Activated CD4-positive, alpha-beta T cell treated with anti-CD3 and anti-CD28 coated beads for 36 hours (primary cell): ENCODE measurements around the gene CCL18. TPM values are rescaled to one million over a fixed set of nuclear protein-coding genes. Genes with fewer than 3 reads are reported as not detected.
"Not testable (repeated sequence)": the region's sequence is repeated elsewhere in the genome, so short reads cannot be mapped to it uniquely, and the experiment has no call there.

ENCODE experiments used
- ATAC-seq: fragments of 200-7000 bp; cut with Tn5 transposase; one replicate; pipeline ENCODE4 v1.10.0; 2021; ENCODE audit warnings: mild to moderate bottlenecking, moderate library complexity
- CTCF ChIA-PET: fragments of 350-600 bp; sonication (Branson Sonifier 250); formaldehyde crosslinking; loops from one replicate; lab custom pipeline; 2021; ENCODE audit warnings: antibody characterized with exemption; lab: Charles Lee
- POLR2A ChIA-PET: fragments of 350-600 bp; sonication (Branson Sonifier 250); formaldehyde crosslinking; loops from one replicate; lab custom pipeline; 2021; ENCODE audit warnings: antibody characterized with exemption, inconsistent platforms; lab: Charles Lee
- DNase-seq: peaks from one replicate; pipeline ENCODE4 v3.0.0-alpha.2; 2020
- H3K27ac Mint-ChIP-seq: one replicate; pipeline ENCODE4 v1.8.0; 2021; ENCODE audit warnings: mixed read lengths
- H3K27me3 Mint-ChIP-seq: one replicate; pipeline ENCODE4 v1.8.0; 2021; ENCODE audit warnings: mixed read lengths
- H3K36me3 Mint-ChIP-seq: one replicate; pipeline ENCODE4 v1.8.0; 2021; ENCODE audit warnings: low read depth, mixed read lengths
- H3K4me1 Mint-ChIP-seq: one replicate; pipeline ENCODE4 v1.8.0; 2021; ENCODE audit warnings: mixed read lengths
- H3K4me3 Mint-ChIP-seq: one replicate; pipeline ENCODE4 v1.8.0; 2021; ENCODE audit warnings: mild to moderate bottlenecking, moderate library complexity, mixed read lengths
- H3K9me3 Mint-ChIP-seq: one replicate; pipeline ENCODE4 v1.8.0; 2021; ENCODE audit warnings: low read depth, mixed read lengths
- intact Hi-C, 2 experiments: fragments of 100-400 bp; cut with DNase I in 1 of 2; cut with micrococcal nuclease in 1 of 2; formaldehyde crosslinking; loops; one replicate each; pipeline versions ENCODE4 v1.14.2 to v1.15.1; 2022 to 2024; cut with DNase I, micrococcal nuclease
- total RNA-seq, 2 experiments: library from RNA; stranded (reverse); gene quantifications; one replicate each; pipeline ENCODE4 v1.2.3, GENCODE V29; 2021

CCL18 gene
- total RNA-seq, 2 experiments from 2014 or later = not detected

DNA sequence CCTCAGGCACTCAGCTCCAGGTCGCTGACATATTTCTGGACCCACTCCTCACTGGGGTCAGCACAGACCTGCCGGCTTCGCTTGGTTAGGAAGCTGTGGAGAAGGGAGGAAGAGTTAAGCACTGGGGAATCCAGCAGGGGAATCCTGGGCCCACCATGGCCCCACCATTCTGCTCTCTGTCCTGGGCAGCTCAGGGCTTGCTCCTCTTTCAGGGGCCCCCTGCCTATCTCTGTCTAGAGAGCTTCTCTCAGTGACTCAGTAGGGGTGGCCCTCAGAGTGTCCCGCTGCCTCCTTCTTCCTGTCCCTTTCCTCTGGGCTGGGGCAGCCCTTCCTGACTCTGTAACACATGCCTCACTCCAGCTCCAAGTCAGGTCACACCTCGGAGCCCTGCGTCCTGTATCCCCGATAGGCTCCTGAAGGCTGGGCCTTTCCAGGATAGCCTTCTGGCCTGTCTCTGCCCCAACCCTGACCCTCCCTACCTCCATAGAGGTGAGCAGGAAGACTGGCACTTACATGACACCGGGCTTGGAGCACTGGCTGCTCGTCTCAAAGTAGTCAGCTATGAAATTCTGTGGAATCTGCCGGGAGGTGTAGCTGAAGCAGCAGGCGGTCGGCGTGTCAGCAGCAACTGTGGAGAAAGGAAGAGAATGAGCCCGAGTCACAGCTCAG is 24.7 kb downstream of the CCL18 start:
- no peak for ATAC-seq
- ChIA-PET POLR2A (interaction anchor here (1.0 to 3.2 kb wide), 3 partner anchors 11 to 30 kb away, joined by 4 to 37 read pairs (median 10); no protein-coding TSS in a partner anchor), CTCF (interaction anchor here (0.8 to 1.5 kb wide), 3 partner anchors 15 to 28 kb away, joined by 3 read pairs; no protein-coding TSS in a partner anchor)
- intact Hi-C loops = no loop called here
- peak overlapping the region; percentile 62 for H3K27ac Mint-ChIP-seq
- H3K36me3 Mint-ChIP-seq = no peaks in the 10 kb centered on the region
- H3K4me1 Mint-ChIP-seq = peaks cover 41% of the 10 kb centered on the region
- H3K27me3 Mint-ChIP-seq = peaks cover 14% of the 10 kb centered on the region
- H3K9me3 Mint-ChIP-seq = no peaks in the 10 kb centered on the region
- DNase-seq = peak; percentile 23
- H3K4me3 Mint-ChIP-seq = peak overlapping the region; percentile 50

DNA sequence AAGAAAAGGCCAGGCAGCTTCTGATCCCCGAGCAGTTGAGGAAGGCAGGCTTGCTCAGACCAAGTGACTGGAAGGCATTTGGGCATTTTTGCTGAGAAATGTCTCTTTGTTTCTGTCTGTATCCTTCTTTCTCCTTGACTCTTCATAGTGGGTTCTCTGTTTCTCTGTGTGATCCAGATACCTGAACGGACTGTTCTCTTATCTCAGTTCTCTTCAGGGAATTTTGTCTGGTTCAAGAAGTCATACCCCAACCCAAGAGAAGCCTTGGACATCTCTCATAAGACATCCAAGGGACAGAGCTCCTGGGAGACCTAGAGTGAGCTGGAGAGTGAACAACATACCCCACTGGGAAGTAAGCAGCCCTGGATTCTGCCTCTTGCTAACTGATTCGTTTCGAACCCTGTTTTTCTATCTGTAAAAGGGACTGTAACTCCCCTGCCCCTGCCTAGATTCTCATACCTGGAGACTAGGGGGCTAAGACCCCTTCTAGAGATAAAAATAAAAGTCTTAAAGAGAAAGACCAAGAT is 25.3 kb downstream of the CCL18 start:
- CTCF ChIA-PET = interaction anchor here (0.8 to 3.3 kb wide), 9 partner anchors 13 to 120 kb away, joined by 3 to 15 read pairs (median 3); partner anchors contain the start of gene CCL4
- Mint-ChIP-seq H3K36me3 (no peaks in the 10 kb centered on the region), H3K27me3 (peaks cover 17% of the 10 kb centered on the region), H3K9me3 (no peaks in the 10 kb centered on the region), H3K4me1 (peaks cover 40% of the 10 kb centered on the region), H3K27ac (peak overlapping the region; percentile 62), H3K4me3 (peak overlapping the region; percentile 50)
- ATAC-seq (no peak), DNase-seq (no peak)
- intact Hi-C loops = no loop called here
- POLR2A ChIA-PET = interaction anchor here (0.7 to 3.2 kb wide), 9 partner anchors 10 to 210 kb away, joined by 3 to 37 read pairs (median 5); partner anchors contain the start of genes CCL4 and CCL5

DNA sequence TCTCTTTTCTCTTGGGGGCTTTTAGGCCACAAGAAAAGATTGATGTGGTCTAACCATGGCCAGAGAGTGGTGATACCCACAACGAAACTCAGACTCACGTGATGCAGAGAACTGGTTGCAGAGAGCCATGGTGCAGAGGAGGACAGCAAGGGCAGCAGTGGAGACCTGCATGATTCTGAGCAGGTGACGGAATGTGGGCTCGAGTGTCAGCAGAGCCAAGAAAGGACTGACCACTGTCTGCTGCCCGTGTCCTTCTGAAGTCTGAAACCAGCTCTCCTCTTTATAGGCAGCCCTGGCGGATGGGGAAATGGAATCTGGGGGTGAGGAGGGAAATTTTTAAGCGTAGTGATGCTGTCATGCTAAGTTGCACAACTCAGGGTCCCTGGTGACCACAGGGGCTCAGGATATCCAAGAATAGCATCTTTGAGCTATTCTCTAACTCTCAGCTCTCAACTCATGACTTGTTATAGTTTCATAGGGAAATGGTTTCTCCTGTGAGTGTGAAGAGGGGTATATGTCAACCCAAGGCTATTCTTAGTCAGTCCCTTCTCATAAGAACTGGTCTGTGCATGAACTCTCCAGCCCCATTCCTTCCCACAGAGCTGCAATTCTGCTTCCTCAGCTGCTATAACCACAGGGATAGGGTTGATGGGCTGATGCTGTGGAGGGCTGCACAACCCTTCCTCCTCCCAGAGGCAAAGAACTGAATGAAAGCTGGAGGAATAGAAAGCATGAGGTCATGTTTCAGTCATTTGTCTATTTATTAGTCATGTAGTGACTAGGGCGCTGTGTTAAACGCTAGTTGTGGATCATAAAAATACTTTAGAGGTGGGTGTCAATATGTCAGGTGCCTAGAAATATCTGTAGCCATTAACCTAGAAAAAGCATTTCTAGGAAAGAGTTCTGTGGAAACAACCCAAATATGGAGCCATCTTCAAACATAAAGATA is 26.1 kb downstream of the CCL18 start, which contains the start of gene CCL3:
Gene CCL3 (minus strand): TSS at position 256 of the 949 bp plus-strand sequence. CDS start 85 bp downstream, at position 171.
- H3K27me3 Mint-ChIP-seq = peaks cover 22% of the 10 kb centered on the region
- DNase-seq = peak; percentile 67
- ChIA-PET CTCF (interaction anchor here (1.2 to 3.3 kb wide), 7 partner anchors 13 to 121 kb away, joined by 3 to 15 read pairs (median 7); partner anchors contain the start of gene CCL4), POLR2A (interaction anchor here (0.6 to 3.2 kb wide), 13 partner anchors 9 to 1838 kb away, joined by 3 to 37 read pairs (median 4); partner anchors contain the start of genes CCL4 and CCL5)
- ATAC-seq = peak; percentile 75
- H3K27ac Mint-ChIP-seq = peak within 1 kb of the TSS; percentile 62
- H3K4me1 Mint-ChIP-seq = peaks cover 45% of the 10 kb centered on the region
- intact Hi-C loops = loop anchor here (1.0 to 5.0 kb wide), 4 partner anchors 18 to 208 kb away; partner anchors contain the start of gene CCL5 (in 1 of the 2)
- no peaks in the 10 kb centered on the region for H3K36me3 Mint-ChIP-seq
- H3K4me3 Mint-ChIP-seq = peak within 1 kb of the TSS; percentile 50
- no peaks in the 10 kb centered on the region for H3K9me3 Mint-ChIP-seq

DNA sequence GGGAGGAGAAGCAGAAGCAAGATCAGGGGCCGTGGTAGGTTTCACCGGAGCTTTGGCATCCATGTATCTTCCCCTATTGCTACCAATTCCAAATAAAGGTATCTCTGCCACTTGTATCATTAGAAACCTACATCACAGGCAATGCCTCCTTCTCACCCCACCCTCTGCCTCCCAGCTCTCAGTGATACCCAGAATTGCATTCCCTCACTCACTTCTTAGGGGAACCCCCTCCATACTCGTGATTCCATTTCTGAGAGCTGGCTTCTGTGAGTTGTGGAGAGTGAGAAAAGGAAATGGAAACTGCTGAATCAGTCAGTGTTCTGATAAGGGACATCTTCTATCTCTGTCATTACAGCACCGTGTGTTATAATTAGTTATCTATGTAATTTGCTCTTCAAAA is 28.2 kb downstream of the CCL18 start:
- CTCF ChIA-PET = interaction anchor here (0.6 to 3.3 kb wide), 3 partner anchors 15 to 26 kb away, joined by 3 to 15 read pairs (median 7); no protein-coding TSS in a partner anchor
- H3K4me3 Mint-ChIP-seq = no peak overlapping the region
- no peaks in the 10 kb centered on the region for H3K36me3 Mint-ChIP-seq
- peaks cover 27% of the 10 kb centered on the region for H3K27me3 Mint-ChIP-seq
- H3K27ac Mint-ChIP-seq = peak overlapping the region; percentile 52
- ATAC-seq (peak; percentile 71), DNase-seq (peak; percentile 71)
- H3K9me3 Mint-ChIP-seq = no peaks in the 10 kb centered on the region
- peaks cover 38% of the 10 kb centered on the region for H3K4me1 Mint-ChIP-seq
- intact Hi-C loops = loop anchor here (5.0 kb wide), 2 partner anchors 55 to 210 kb away; partner anchors contain the start of gene CCL5 (in 1 of the 2)
- POLR2A ChIA-PET = interaction anchor here (1.3 to 2.0 kb wide), 3 partner anchors 20 to 28 kb away, joined by 4 to 8 read pairs (median 5); no protein-coding TSS in a partner anchor

DNA sequence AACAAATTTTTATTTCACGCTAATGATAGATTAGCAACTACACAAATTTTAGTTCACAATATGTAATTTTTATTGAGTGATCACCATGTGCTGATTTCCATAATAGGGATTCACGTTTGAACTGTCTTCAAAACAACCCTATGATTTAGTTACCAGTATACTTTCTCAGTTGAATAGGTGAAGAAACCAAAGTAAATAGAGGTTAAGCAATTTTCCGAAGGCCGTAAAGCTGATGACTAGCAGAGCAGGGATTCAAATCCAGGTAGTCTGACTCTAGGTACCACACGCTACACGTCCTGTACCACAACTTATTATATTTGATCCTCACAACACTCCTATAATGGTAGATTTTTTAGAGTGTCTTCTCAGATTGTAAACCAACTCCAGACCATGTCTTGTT is 28.6 kb downstream of the CCL18 start:
- intact Hi-C loops = loop anchor here (5.0 kb wide), 2 partner anchors 55 to 210 kb away; partner anchors contain the start of gene CCL5 (in 1 of the 2)
- not testable (repeated sequence) for H3K36me3 Mint-ChIP-seq, DNase-seq, H3K4me3 Mint-ChIP-seq, ATAC-seq, H3K9me3 Mint-ChIP-seq
- Mint-ChIP-seq H3K27ac (peak overlapping the region; percentile 52), H3K27me3 (peaks cover 25% of the 10 kb centered on the region), H3K4me1 (peaks cover 38% of the 10 kb centered on the region)
- ChIA-PET CTCF (interaction anchor here (1.2 to 3.3 kb wide), 2 partner anchors 19 to 26 kb away, joined by 7 to 15 read pairs; no protein-coding TSS in a partner anchor), POLR2A (interaction anchor here (1.3 to 2.0 kb wide), 3 partner anchors 20 to 28 kb away, joined by 4 to 8 read pairs (median 5); no protein-coding TSS in a partner anchor)

DNA sequence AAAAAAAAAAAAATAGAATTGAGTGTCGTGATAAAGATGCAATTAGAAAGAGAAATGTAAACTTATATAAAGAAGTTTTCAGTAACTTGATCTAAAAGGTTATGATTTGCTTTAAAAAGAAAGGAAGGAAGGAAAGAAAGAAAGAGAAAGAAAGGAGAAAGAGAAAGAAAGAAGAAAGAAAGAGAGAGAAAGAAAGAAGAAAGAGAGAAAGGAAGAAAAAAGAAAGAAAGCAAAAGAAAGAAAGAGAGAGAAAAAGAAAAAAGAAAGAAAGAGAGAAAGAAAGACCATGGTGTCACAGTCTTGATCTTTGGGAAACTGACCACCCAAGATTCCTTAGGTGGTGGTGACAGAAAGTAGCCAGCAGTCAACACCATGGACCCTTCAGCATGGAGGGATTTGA is 30.2 kb downstream of the CCL18 start:
- H3K27ac Mint-ChIP-seq = no peak overlapping the region

DNA sequence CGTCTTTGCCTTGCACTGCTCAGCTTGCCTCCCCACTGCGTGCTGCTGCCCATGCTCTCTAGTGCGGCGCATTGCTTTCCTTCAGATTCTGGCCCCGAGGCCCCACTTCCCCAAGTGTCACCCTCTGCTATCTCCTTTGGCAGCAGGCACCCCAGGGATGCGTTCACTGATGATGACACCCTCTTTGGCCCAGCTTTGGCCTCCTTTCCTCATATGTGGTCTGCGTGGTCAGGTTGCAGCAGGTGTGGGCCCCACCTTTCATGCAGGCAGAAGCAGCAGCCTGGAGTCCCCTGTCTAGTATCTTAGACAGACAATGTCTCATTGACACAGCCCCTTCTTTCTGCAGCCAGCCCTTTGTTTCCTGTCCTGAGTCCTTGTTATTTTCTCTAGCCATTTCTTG is 30.7 kb downstream of the CCL18 start:
- H3K9me3 Mint-ChIP-seq = no peaks in the 10 kb centered on the region
- CTCF ChIA-PET = no interaction called here
- ATAC-seq (no peak), DNase-seq (no peak)
- intact Hi-C loops = loop anchor here (5.0 kb wide), 2 partner anchors 53 to 212 kb away; partner anchors contain the start of gene CCL5 (in 1 of the 2)
- no peak overlapping the region for H3K4me3 Mint-ChIP-seq
- POLR2A ChIA-PET = no interaction called here
- peaks cover 30% of the 10 kb centered on the region for H3K27me3 Mint-ChIP-seq
- H3K27ac Mint-ChIP-seq = no peak overlapping the region
- H3K36me3 Mint-ChIP-seq = no peaks in the 10 kb centered on the region
- H3K4me1 Mint-ChIP-seq = peaks cover 39% of the 10 kb centered on the region

More for the DNA sequence above, 30.2 kb downstream of the CCL18 start:
- no peak for DNase-seq
- Mint-ChIP-seq H3K27me3 (peaks cover 26% of the 10 kb centered on the region), H3K36me3 (no peaks in the 10 kb centered on the region), H3K9me3 (no peaks in the 10 kb centered on the region), H3K4me1 (peaks cover 36% of the 10 kb centered on the region), H3K4me3 (no peak overlapping the region)
- ChIA-PET POLR2A (no interaction called here), CTCF (no interaction called here)
- intact Hi-C loops = loop anchor here (5.0 kb wide), 2 partner anchors 53 to 212 kb away; partner anchors contain the start of gene CCL5 (in 1 of the 2)
- ATAC-seq = no peak

DNA sequence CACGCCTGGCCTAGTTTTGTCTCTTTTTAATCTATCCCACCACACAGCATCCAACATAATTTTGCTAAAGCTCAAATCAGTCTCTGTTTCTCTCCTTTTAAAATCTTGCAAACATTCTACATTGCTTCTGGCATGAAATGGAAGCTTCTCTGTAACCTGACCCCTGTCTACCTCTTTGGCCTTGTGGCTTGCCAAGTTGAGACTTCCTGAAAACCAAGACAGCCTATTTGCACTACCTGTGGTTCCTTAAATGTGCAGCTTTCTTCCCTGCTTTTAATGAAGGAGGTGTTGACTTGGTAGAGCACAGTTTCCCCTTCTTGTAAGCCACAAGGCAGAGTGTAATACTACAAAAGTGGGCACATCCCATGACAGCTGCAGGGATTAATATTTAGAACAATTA is 31.9 kb downstream of the CCL18 start:
- intact Hi-C loops = no loop called here
- Mint-ChIP-seq H3K36me3 (no peaks in the 10 kb centered on the region), H3K27me3 (peaks cover 34% of the 10 kb centered on the region), H3K4me1 (peaks cover 32% of the 10 kb centered on the region), H3K4me3 (no peak overlapping the region), H3K27ac (no peak overlapping the region), H3K9me3 (no peaks in the 10 kb centered on the region)
- no peak for DNase-seq
- ChIA-PET POLR2A (no interaction called here), CTCF (no interaction called here)
- no peak for ATAC-seq

DNA sequence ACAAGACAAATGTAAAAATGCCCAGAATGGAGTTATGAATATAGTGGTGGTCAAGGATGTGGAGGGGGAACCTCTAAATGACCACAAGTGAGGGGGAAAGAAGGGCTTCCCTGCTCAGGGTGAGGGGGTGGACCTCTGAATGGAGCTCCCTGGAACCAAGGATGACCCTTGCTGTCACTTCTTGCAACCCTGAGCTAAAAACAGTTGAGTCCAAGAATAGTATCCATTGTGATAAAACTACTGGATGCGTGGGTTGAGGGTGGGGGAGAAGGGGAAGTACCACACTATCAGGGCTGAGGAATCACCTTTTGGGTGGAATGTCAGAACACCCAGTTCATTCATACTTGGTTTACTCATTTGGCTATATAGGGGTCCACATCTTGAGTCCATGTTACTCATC is 34.9 kb downstream of the CCL18 start:
- ATAC-seq, H3K36me3 Mint-ChIP-seq, H3K27ac Mint-ChIP-seq, DNase-seq, H3K9me3 Mint-ChIP-seq, H3K4me3 Mint-ChIP-seq, CTCF ChIA-PET, intact Hi-C loops: not testable (repeated sequence)
- Mint-ChIP-seq H3K27me3 (peaks cover 34% of the 10 kb centered on the region), H3K4me1 (peaks cover 25% of the 10 kb centered on the region)
- POLR2A ChIA-PET = interaction anchor here (0.6 to 1.7 kb wide), 3 partner anchors 8 to 218 kb away, joined by 3 to 10 read pairs (median 3); partner anchors contain the start of gene CCL3

DNA sequence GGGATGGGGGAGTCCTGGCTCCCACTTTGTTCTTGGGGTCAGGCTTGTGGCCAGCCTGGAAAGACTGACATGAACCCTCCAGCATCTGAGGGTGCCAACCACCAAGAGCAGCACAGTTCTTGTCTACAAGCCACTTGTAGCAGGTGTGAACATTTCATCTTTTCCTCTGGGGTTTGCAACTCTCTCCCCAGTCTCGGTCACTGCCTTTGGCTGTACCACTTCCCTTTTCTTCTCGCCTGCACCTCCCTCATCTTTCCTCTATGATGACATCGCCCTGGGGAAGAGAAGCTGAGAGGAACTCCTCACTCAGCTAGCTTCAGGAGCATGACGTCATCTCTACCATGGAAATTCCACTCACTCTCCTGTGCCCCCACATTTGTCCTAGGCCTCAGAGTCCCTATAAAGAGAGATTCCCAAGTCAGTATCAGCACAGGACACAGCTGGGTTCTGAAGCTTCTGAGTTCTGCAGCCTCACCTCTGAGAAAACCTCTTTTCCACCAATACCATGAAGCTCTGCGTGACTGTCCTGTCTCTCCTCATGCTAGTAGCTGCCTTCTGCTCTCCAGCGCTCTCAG is 39.4 kb downstream of the CCL18 start, which contains the start of gene CCL4:
Gene CCL4 (plus strand): TSS at position 427 of the 575 bp plus-strand sequence. CDS start 79 bp downstream, at position 506.
- H3K27me3 Mint-ChIP-seq = peaks cover 37% of the 10 kb centered on the region
- peak within 1 kb of the TSS; percentile 75 for H3K27ac Mint-ChIP-seq
- peak; percentile 41 for DNase-seq
- H3K36me3 Mint-ChIP-seq, intact Hi-C loops, H3K9me3 Mint-ChIP-seq: not testable (repeated sequence)
- H3K4me3 Mint-ChIP-seq = peak within 1 kb of the TSS; percentile 70
- ChIA-PET CTCF (interaction anchor here (1.0 to 2.0 kb wide), 2 partner anchors 13 to 45 kb away, joined by 4 to 8 read pairs; partner anchors contain the start of gene CCL3), POLR2A (interaction anchor here (1.2 kb wide), 1 partner anchor 13 kb away, joined by 6 read pairs; the partner anchor contains the start of gene CCL3)
- ATAC-seq = peak; percentile 67
- H3K4me1 Mint-ChIP-seq = peaks cover 23% of the 10 kb centered on the region
